ENCODE data around the gene CCDC178. TPM values are rescaled to one million over a fixed set of nuclear protein-coding genes. Genes with fewer than 3 reads are reported as not detected.

The CCDC178 gene
- total RNA-seq, 1 donor from 2014 or later = 0.27 TPM

DNA sequence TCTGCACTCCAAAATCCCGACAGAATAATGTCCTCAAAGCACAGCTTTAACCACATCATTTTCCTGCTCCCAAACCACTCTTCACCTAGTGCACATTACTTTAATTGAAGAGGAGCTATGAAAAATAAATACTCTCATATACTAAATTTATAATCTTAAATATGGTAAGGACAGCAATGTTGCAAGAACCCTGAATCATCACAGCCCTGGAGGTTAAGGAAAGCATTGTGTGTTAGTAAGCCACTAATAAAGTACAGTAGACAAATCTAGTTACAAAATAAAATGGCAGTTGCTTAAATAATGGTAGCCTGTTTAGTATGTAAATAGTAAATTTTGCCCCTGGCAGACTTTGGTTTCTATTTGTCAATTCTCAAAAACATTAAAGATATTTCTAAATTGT, 27.0 kb upstream of the CCDC178 start:
- H3K4me1 ChIP-seq = no peaks in the 10 kb centered on the region
- DNase-seq = no peak
- H3K27me3 ChIP-seq (ENCODE audit: low read depth) = no peaks in the 10 kb centered on the region
- H3K4me3 ChIP-seq = no peak overlapping the region
- TF ChIP-seq, protein P1, sequence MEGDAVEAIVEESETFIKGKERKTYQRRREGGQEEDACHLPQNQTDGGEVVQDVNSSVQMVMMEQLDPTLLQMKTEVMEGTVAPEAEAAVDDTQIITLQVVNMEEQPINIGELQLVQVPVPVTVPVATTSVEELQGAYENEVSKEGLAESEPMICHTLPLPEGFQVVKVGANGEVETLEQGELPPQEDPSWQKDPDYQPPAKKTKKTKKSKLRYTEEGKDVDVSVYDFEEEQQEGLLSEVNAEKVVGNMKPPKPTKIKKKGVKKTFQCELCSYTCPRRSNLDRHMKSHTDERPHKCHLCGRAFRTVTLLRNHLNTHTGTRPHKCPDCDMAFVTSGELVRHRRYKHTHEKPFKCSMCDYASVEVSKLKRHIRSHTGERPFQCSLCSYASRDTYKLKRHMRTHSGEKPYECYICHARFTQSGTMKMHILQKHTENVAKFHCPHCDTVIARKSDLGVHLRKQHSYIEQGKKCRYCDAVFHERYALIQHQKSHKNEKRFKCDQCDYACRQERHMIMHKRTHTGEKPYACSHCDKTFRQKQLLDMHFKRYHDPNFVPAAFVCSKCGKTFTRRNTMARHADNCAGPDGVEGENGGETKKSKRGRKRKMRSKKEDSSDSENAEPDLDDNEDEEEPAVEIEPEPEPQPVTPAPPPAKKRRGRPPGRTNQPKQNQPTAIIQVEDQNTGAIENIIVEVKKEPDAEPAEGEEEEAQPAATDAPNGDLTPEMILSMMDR (IDR thresholded peaks at IDR 0.05; ENCODE audit: borderline replicate concordance) = no peak
- no peak overlapping the region for H3K27ac ChIP-seq (replicated peaks)
- no peaks in the 10 kb centered on the region for H3K36me3 ChIP-seq
- H3K9me3 ChIP-seq (replicated peaks) = no peaks in the 10 kb centered on the region
- intact Hi-C loops (cut with micrococcal nuclease) = no loop called here

DNA sequence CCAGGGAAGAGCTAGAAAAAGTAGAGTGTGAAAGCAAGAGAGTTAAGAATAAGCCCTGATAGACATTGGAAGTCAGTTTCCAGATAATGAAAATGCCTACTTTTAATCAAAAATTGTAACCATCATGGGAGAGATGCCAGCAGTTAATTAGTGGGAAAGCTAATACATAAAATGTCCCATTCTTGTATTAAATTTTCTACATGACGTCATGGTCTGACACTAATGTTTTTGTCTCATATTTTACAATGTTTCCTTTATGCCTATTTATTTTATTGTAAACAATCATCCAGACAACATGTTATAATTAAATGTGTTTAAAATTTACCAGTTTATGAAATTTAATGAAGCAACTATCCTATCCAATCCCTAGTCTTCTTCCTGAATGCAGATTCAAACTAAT, 26.3 kb upstream of the CCDC178 start:
- TF ChIP-seq, protein P1 (IDR thresholded peaks at IDR 0.05; ENCODE audit: borderline replicate concordance) = no peak
- intact Hi-C loops (cut with micrococcal nuclease) = no loop called here

DNA sequence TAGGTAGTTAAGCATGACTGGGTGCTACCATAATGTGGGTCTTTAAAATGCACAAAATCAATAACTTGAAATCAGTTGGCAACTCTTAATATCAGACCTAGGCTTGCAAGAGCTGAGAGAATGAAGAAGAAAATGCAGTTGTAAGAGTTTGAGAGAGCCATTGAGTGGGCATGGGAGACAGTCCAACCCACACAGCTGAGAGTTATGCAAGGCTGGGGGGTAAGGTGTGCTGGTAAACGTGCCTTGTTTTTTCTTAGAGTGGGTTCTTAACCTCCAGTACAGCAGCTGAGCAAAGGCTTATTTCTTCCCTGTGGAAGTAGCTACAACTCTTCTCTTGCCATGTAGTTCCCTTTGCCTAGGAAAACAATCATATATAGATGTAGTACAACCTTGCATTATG, 20.2 kb upstream of the CCDC178 start:
- Histone ChIP-seq H3K36me3 (no peaks in the 10 kb centered on the region), H3K9me3 (replicated peaks) (no peaks in the 10 kb centered on the region), H3K4me3 (no peak overlapping the region), H3K4me1 (no peaks in the 10 kb centered on the region), H3K27ac (replicated peaks) (no peak overlapping the region), H3K27me3 (ENCODE audit: low read depth) (no peaks in the 10 kb centered on the region)
- no peak for DNase-seq
- TF ChIP-seq, protein P1 (IDR thresholded peaks at IDR 0.05; ENCODE audit: borderline replicate concordance) = no peak
- intact Hi-C loops (cut with micrococcal nuclease) = no loop called here

More for the DNA sequence above, 26.3 kb upstream of the CCDC178 start:
- Histone ChIP-seq H3K4me3 (no peak overlapping the region), H3K36me3 (no peaks in the 10 kb centered on the region), H3K27ac (replicated peaks) (no peak overlapping the region), H3K4me1 (no peaks in the 10 kb centered on the region), H3K27me3 (ENCODE audit: low read depth) (no peaks in the 10 kb centered on the region), H3K9me3 (replicated peaks) (no peaks in the 10 kb centered on the region)
- no peak for DNase-seq

DNA sequence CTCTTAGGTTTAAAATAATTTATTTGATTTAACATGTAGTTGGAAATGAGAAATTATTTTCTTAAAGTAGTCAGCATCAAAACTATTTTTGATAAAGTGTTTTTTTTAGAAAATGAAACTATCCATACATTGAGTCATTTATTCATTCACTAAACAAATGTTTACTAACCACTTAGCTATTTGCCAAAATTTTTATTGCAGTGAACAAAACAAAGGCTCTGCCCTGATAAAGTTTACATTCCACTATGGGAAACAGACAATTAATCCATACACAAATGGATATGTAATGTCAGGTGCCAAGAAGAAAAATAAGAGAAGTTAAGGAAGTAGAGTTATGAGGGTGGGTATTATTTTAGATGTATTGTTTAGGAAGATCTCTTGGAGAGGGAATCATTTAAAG, 19.1 kb upstream of the CCDC178 start:
- no peaks in the 10 kb centered on the region for H3K9me3 ChIP-seq (replicated peaks)
- intact Hi-C loops (cut with micrococcal nuclease) = no loop called here
- H3K36me3 ChIP-seq = no peaks in the 10 kb centered on the region
- no peak overlapping the region for H3K4me3 ChIP-seq
- TF ChIP-seq, protein P1 (IDR thresholded peaks at IDR 0.05; ENCODE audit: borderline replicate concordance) = no peak
- H3K27me3 ChIP-seq (ENCODE audit: low read depth) = no peaks in the 10 kb centered on the region
- no peak for DNase-seq
- H3K4me1 ChIP-seq = no peaks in the 10 kb centered on the region
- H3K27ac ChIP-seq (replicated peaks) = no peak overlapping the region

DNA sequence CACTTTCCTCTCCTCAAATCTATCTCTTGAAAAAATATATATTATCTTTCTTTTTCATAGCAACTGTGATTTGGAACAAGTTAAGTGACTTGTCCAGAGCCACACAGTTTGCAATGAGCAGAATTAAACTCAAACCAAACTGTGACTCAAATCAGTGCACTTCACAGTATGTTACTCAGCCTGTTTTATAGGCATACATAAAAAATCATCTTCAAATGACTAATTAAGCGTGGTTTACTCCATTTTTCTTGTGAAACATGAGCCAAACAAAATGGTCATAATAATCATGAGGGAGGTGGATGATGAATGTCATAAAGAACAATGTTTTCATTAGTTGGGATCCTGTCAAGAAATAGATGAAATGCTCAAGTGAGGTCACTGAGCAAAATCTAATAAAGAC, 6.1 kb upstream of the CCDC178 start:
- intact Hi-C loops (cut with micrococcal nuclease) = no loop called here

More for the DNA sequence above, 6.1 kb upstream of the CCDC178 start:
- Histone ChIP-seq H3K9me3 (replicated peaks) (no peaks in the 10 kb centered on the region), H3K27me3 (ENCODE audit: low read depth) (no peaks in the 10 kb centered on the region), H3K27ac (replicated peaks) (no peak overlapping the region), H3K4me3 (no peak overlapping the region), H3K4me1 (no peaks in the 10 kb centered on the region), H3K36me3 (no peaks in the 10 kb centered on the region)
- no peak for DNase-seq
- TF ChIP-seq, protein P1 (IDR thresholded peaks at IDR 0.05; ENCODE audit: borderline replicate concordance) = no peak
